Measurements from ENCODE around the gene ZNF485. TPM values are rescaled to one million over a fixed set of nuclear protein-coding genes. Genes with fewer than 3 reads are reported as not detected.
"Not testable (repeated sequence)": the region's sequence is repeated elsewhere in the genome, so short reads cannot be mapped to it uniquely, and the experiment has no call there.

ZNF485 gene
- total RNA-seq, 1 donor from 2014 or later = 5.4 TPM

GRCh38 chr10:43628956-43629355 lies 22.7 kb downstream of the ZNF485 start:
- Histone ChIP-seq H3K27ac (no peak overlapping the region), H3K36me3 (no peaks in the 10 kb centered on the region), H3K4me1 (no peaks in the 10 kb centered on the region), H3K9me3 (no peaks in the 10 kb centered on the region), H3K27me3 (no peaks in the 10 kb centered on the region), H3K4me3 (no peak overlapping the region)
- DNase-seq (ENCODE audit: extremely low spot score in 2 of 2) = no peak
- intact Hi-C loops (cut with DNase I) = no loop called here
- TF ChIP-seq POLR2A (IDR thresholded peaks at IDR 0.05) (no peak), POLR2AphosphoS5 (IDR thresholded peaks at IDR 0.05; ENCODE audit: insufficient read depth in 1 of 2, low read depth in 1 of 2) (no peak), CTCF (IDR thresholded peaks at IDR 0.05) (no peak)

- H3K9me3 ChIP-seq; H3K27me3 ChIP-seq; DNase-seq (ENCODE audit: extremely low spot score in 2 of 2); H3K4me3 ChIP-seq; H3K36me3 ChIP-seq; intact Hi-C loops (cut with DNase I); H3K4me1 ChIP-seq; H3K27ac ChIP-seq: not testable (repeated sequence)
Measured at GRCh38 chr10:43635816-43636215, 29.6 kb downstream of the ZNF485 start.

- H3K36me3 ChIP-seq = peaks cover 13 to 28% of the 10 kb centered on the region in 2 donors
- DNase-seq (ENCODE audit: extremely low spot score in 2 of 2) = no peak
- TF ChIP-seq CTCF (IDR thresholded peaks at IDR 0.05) (no peak), POLR2A (IDR thresholded peaks at IDR 0.05) (no peak), POLR2AphosphoS5 (IDR thresholded peaks at IDR 0.05; ENCODE audit: insufficient read depth in 1 of 2, low read depth in 1 of 2) (no peak)
- intact Hi-C loops (cut with DNase I) = no loop called here
- no peaks in the 10 kb centered on the region for H3K4me1 ChIP-seq
- H3K4me3 ChIP-seq = no peak overlapping the region
- no peaks in the 10 kb centered on the region for H3K27me3 ChIP-seq
- no peak overlapping the region for H3K27ac ChIP-seq
- peaks cover 18% of the 10 kb centered on the region for H3K9me3 ChIP-seq
Measured at GRCh38 chr10:43640603-43641002, 34.4 kb downstream of the ZNF485 start.

GRCh38 chr10:43644252-43644651 lies 38.0 kb downstream of the ZNF485 start:
- Histone ChIP-seq H3K9me3 (peaks cover 22% of the 10 kb centered on the region), H3K4me1 (peaks cover 10% of the 10 kb centered on the region), H3K27ac (no peak overlapping the region), H3K4me3 (no peak overlapping the region), H3K36me3 (peaks cover 13 to 36% of the 10 kb centered on the region in 2 donors), H3K27me3 (no peaks in the 10 kb centered on the region)
- no peak for TF ChIP-seq CTCF (IDR thresholded peaks at IDR 0.05)
- no peak for DNase-seq (ENCODE audit: extremely low spot score in 2 of 2)
- intact Hi-C loops (cut with DNase I) = no loop called here

GRCh38 chr10:43645866-43646265 lies 39.6 kb downstream of the ZNF485 start:
- H3K9me3 ChIP-seq = peaks cover 22% of the 10 kb centered on the region
- H3K36me3 ChIP-seq = peaks cover 13 to 36% of the 10 kb centered on the region in 2 donors
- DNase-seq (ENCODE audit: extremely low spot score in 2 of 2) = no peak
- H3K27ac ChIP-seq = no peak overlapping the region
- intact Hi-C loops (cut with DNase I) = no loop called here
- TF ChIP-seq CTCF (IDR thresholded peaks at IDR 0.05) = no peak
- no peak for TF ChIP-seq POLR2AphosphoS5 (IDR thresholded peaks at IDR 0.05; ENCODE audit: insufficient read depth in 1 of 2, low read depth in 1 of 2)
- TF ChIP-seq POLR2A (IDR thresholded peaks at IDR 0.05) = no peak
- H3K4me1 ChIP-seq = peaks cover 15% of the 10 kb centered on the region
- no peaks in the 10 kb centered on the region for H3K27me3 ChIP-seq
- H3K4me3 ChIP-seq = no peak overlapping the region

GRCh38 chr10:43647576-43647975 lies 41.3 kb downstream of the ZNF485 start:
- Histone ChIP-seq H3K27ac (no peak overlapping the region), H3K4me3 (peak overlapping the region; percentile 80 to 94), H3K9me3 (peaks cover 22% of the 10 kb centered on the region), H3K4me1 (peaks cover 15% of the 10 kb centered on the region), H3K36me3 (peaks cover 13 to 36% of the 10 kb centered on the region in 2 donors), H3K27me3 (no peaks in the 10 kb centered on the region)
- TF ChIP-seq CTCF (IDR thresholded peaks at IDR 0.05) (no peak), POLR2AphosphoS5 (IDR thresholded peaks at IDR 0.05; ENCODE audit: insufficient read depth in 1 of 2, low read depth in 1 of 2) (no peak), POLR2A (IDR thresholded peaks at IDR 0.05) (no peak)
- intact Hi-C loops (cut with DNase I) = no loop called here
- no peak for DNase-seq (ENCODE audit: extremely low spot score in 2 of 2)
